ENCODE data around the gene PLEKHA5.
A peak's percentile ranks its signal among the peaks of the same experiment; 100 is the strongest.

The PLEKHA5 gene

DNA sequence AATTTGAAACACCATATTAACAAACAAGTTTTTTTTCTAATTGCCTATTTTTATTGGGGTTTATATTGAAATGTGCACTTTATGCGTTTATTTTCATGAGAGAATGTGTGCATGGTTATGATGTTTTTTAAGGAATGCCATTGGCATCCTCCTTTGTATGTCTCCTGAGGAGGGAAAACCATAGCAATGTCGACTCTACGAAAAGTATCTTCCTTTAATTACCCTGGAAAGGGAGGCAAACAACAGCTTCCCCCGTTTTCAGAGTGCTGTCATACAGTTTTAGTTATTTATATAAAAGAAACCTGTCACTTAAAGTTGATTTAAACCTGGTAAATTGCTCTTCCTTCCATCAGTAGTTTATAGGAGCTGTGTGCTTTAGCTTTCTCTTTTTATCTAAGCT, 117.4 kb downstream of the PLEKHA5 start:
- Histone ChIP-seq H3K9me3 (ENCODE audit: control insufficient read depth, insufficient read depth, low read length) (no peaks in the 10 kb centered on the region), H3K9ac (ENCODE audit: low read depth, low read length) (no peak overlapping the region), H3K36me3 (ENCODE audit: control insufficient read depth, insufficient read depth, low read length) (no peaks in the 10 kb centered on the region), H3K4me1 (ENCODE audit: control insufficient read depth, insufficient read depth, low read length) (no peaks in the 10 kb centered on the region), H3K4me3 (ENCODE audit: low read depth, low read length) (no peak overlapping the region), H3K27me3 (ENCODE audit: control insufficient read depth, insufficient read depth, low read length) (no peaks in the 10 kb centered on the region), H3K27ac (ENCODE audit: low read depth, low read length) (no peak overlapping the region)

DNA sequence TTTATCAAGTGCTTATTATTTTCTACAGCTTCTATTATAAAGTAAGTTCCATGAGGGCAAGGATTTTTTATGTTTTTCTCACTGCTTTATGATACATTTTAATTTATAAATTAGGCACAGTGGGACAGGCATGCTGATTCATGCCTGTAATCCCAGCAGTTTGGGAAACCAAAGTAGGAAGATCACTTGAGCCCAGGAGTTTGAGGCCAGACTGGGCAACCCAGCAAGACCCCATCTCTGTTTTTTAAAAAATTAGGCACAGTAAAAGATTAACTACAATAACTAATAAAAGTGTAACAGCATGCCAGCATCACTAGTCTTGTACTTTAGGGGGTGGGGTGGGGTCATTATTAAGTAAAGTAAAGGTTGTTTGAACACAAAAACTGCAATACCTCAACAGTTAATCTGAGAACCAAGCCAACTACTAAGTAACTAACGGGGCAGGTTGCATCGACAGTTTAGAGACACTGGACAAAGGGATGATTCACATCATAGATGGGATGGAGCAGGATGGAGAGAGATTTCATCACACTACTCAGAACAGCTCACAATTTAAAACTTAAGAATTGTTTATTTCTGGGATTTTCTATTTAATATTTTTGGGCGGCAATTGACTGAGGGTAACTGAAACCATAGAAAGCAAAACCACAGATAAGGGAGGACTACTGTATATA, 119.5 kb downstream of the PLEKHA5 start:
- Histone ChIP-seq H3K9me3 (ENCODE audit: control insufficient read depth, insufficient read depth, low read length) (no peaks in the 10 kb centered on the region), H3K9ac (ENCODE audit: low read depth, low read length) (no peak overlapping the region), H3K27ac (ENCODE audit: low read depth, low read length) (no peak overlapping the region), H3K27me3 (ENCODE audit: control insufficient read depth, insufficient read depth, low read length) (no peaks in the 10 kb centered on the region), H3K4me1 (ENCODE audit: control insufficient read depth, insufficient read depth, low read length) (no peaks in the 10 kb centered on the region), H3K36me3 (ENCODE audit: control insufficient read depth, insufficient read depth, low read length) (peaks cover 4% of the 10 kb centered on the region; the same call in 1 of the 2 replicates), H3K4me3 (ENCODE audit: low read depth, low read length) (no peak overlapping the region)

- no peaks in the 10 kb centered on the region for H3K9me3 ChIP-seq (ENCODE audit: control insufficient read depth, insufficient read depth, low read length)
- H3K27me3 ChIP-seq (ENCODE audit: control insufficient read depth, insufficient read depth, low read length), result no peaks in the 10 kb centered on the region
- H3K9ac ChIP-seq (ENCODE audit: low read depth, low read length), result no peak overlapping the region
- no peaks in the 10 kb centered on the region for H3K4me1 ChIP-seq (ENCODE audit: control insufficient read depth, insufficient read depth, low read length)
- no peak overlapping the region for H3K4me3 ChIP-seq (ENCODE audit: low read depth, low read length)
- H3K36me3 ChIP-seq (ENCODE audit: control insufficient read depth, insufficient read depth, low read length), result peaks cover 17% of the 10 kb centered on the region
- H3K27ac ChIP-seq (ENCODE audit: low read depth, low read length), result no peak overlapping the region
These were observed 122.1 kb downstream of the PLEKHA5 start for GRCh38 chr12:19251481-19252132.

DNA sequence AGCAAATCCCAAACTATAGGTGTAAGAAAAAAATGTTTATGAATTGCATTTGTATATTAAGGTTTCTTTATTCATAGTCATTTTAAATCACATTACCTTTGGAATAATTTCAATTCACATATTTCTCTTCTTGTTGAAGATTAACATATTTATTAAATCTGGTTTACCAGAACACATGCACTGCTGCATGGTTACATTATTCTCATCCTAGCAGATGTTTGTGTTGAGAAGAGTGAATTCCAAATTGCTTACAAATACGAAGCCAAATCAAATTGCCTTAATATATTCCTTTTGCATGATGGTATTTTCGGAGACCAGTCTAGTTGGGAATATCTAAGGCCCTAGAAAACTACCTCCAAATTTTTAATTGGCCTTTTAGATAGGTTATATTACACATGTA, 130.6 kb downstream of the PLEKHA5 start:
- no peak overlapping the region for H3K4me3 ChIP-seq (ENCODE audit: low read depth, low read length)
- no peaks in the 10 kb centered on the region for H3K9me3 ChIP-seq (ENCODE audit: control insufficient read depth, insufficient read depth, low read length)
- no peaks in the 10 kb centered on the region for H3K27me3 ChIP-seq (ENCODE audit: control insufficient read depth, insufficient read depth, low read length)
- peaks cover 14% of the 10 kb centered on the region for H3K4me1 ChIP-seq (ENCODE audit: control insufficient read depth, insufficient read depth, low read length)
- peaks cover 30% of the 10 kb centered on the region for H3K36me3 ChIP-seq (ENCODE audit: control insufficient read depth, insufficient read depth, low read length)
- no peak overlapping the region for H3K9ac ChIP-seq (ENCODE audit: low read depth, low read length)
- H3K27ac ChIP-seq (ENCODE audit: low read depth, low read length), result no peak overlapping the region

DNA sequence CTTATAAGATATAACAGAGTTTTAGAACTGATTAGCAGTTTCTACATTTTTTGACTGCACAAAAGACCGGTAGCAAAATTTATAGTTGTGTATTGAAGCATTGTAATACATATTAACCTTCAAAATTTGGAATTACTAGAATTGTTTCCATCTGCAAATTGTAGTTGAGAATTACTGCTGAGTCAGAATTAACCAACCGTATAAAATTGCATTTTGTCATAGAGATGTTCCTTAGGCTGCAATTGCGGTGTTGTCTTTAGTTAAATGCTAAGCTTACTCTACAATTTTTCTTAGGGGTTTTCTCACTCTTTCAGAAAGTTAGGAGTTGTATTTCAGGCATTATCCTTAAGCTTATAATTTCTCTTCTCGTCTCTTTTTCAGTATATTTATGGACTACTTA, 132.2 kb downstream of the PLEKHA5 start:
- no peaks in the 10 kb centered on the region for H3K9me3 ChIP-seq (ENCODE audit: control insufficient read depth, insufficient read depth, low read length)
- H3K9ac ChIP-seq (ENCODE audit: low read depth, low read length), result no peak overlapping the region
- H3K4me3 ChIP-seq (ENCODE audit: low read depth, low read length), result no peak overlapping the region
- H3K36me3 ChIP-seq (ENCODE audit: control insufficient read depth, insufficient read depth, low read length), result peaks cover 36% of the 10 kb centered on the region
- H3K27me3 ChIP-seq (ENCODE audit: control insufficient read depth, insufficient read depth, low read length), result no peaks in the 10 kb centered on the region
- no peak overlapping the region for H3K27ac ChIP-seq (ENCODE audit: low read depth, low read length)
- peaks cover 14% of the 10 kb centered on the region for H3K4me1 ChIP-seq (ENCODE audit: control insufficient read depth, insufficient read depth, low read length)

DNA sequence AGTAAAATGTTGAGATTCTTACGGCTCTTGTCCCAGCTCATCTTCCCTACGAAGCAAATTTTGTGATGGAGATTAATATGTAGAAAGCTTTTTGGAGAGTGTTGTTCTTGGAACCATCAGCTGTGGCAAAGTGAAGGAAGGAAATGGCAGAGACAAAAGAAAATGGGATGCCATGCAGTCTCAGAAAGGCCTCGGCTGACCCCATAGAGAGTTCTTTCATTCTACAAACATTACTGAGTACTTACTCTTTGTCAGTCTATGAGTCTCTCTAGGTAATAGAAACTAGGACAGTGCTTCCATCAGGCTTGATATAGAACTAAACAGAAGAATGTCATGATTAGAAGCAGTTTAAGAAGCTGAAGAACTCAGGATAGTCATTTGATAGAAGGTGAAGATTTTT, 134.1 kb downstream of the PLEKHA5 start:
- Histone ChIP-seq H3K4me3 (ENCODE audit: low read depth, low read length) (no peak overlapping the region; the same call in 1 of the 2 replicates), H3K27ac (ENCODE audit: low read depth, low read length) (peak overlapping the region; percentile 86), H3K9me3 (ENCODE audit: control insufficient read depth, insufficient read depth, low read length) (no peaks in the 10 kb centered on the region), H3K27me3 (ENCODE audit: control insufficient read depth, insufficient read depth, low read length) (no peaks in the 10 kb centered on the region), H3K36me3 (ENCODE audit: control insufficient read depth, insufficient read depth, low read length) (peaks cover 40% of the 10 kb centered on the region), H3K9ac (ENCODE audit: low read depth, low read length) (no peak overlapping the region), H3K4me1 (ENCODE audit: control insufficient read depth, insufficient read depth, low read length) (peaks cover 14% of the 10 kb centered on the region)

DNA sequence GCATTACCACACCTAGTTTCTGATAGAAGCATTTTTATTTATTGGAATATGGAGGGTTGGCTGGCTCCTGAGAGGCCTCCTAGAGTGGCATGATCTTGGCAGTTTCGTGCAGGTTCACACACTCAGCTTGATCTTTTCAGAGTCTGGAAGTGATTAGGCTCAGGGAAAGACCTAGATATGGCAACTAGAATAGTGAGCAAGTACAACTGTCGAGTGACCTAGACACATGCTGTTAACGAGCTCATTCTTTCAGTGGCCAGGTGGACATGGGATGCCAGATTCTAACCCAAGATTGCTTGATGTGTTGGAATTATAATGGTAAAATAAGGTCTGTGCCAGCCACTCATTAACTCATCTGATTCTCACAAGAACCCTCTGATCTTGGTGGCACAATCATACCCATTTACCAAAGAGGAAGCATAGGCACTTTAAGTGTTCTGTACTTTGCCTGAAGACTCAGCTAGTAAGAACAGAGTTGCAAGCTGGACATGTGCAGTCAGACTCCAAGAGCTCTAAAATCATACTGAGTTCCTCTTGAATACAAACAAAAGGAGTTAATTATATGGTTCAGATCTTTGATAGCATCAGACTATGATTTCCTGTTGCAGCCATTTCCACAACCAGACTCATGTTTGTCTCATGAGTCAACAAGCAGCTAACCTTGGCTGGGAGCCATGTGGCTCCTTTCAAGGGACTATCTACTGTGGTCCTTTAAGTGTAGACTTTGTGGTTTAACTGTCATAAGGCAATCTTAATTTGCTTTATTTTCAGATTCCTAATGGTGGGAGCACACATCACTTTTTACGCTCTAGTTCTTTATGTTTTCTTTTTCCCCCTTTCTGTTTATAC, 144.2 kb downstream of the PLEKHA5 start:
- Histone ChIP-seq H3K9me3 (ENCODE audit: control insufficient read depth, insufficient read depth, low read length) (no peaks in the 10 kb centered on the region), H3K4me3 (ENCODE audit: low read depth, low read length) (no peak overlapping the region), H3K4me1 (ENCODE audit: control insufficient read depth, insufficient read depth, low read length) (no peaks in the 10 kb centered on the region), H3K27ac (ENCODE audit: low read depth, low read length) (no peak overlapping the region), H3K27me3 (ENCODE audit: control insufficient read depth, insufficient read depth, low read length) (no peaks in the 10 kb centered on the region), H3K9ac (ENCODE audit: low read depth, low read length) (no peak overlapping the region), H3K36me3 (ENCODE audit: control insufficient read depth, insufficient read depth, low read length) (peaks cover 78% of the 10 kb centered on the region)

DNA sequence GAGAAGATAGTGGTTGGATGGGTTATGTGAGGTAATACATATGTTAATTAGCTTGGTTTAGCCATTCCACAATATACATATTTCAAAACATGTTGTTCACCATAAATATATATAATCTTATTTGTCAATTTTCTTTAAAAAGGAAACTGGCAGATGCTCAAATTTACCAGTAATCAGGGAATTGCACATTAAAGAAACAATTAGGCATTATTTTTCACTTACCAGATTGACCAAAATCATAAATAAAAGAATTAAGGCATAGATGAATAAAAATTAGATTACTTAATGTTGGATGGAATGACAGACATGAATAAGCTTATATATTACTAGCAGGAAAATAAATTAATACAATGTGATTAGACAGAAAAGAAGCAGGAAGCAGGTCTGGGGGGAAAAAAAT, 147.2 kb downstream of the PLEKHA5 start:
- Histone ChIP-seq H3K36me3 (ENCODE audit: control insufficient read depth, insufficient read depth, low read length) (peaks cover 63% of the 10 kb centered on the region), H3K9me3 (ENCODE audit: control insufficient read depth, insufficient read depth, low read length) (no peaks in the 10 kb centered on the region), H3K4me3 (ENCODE audit: low read depth, low read length) (no peak overlapping the region), H3K4me1 (ENCODE audit: control insufficient read depth, insufficient read depth, low read length) (no peaks in the 10 kb centered on the region), H3K27ac (ENCODE audit: low read depth, low read length) (no peak overlapping the region), H3K9ac (ENCODE audit: low read depth, low read length) (no peak overlapping the region), H3K27me3 (ENCODE audit: control insufficient read depth, insufficient read depth, low read length) (no peaks in the 10 kb centered on the region)

- Histone ChIP-seq H3K9ac (ENCODE audit: low read depth, low read length) (no peak overlapping the region), H3K27ac (ENCODE audit: low read depth, low read length) (no peak overlapping the region), H3K4me3 (ENCODE audit: low read depth, low read length) (no peak overlapping the region), H3K36me3 (ENCODE audit: control insufficient read depth, insufficient read depth, low read length) (peaks cover 60% of the 10 kb centered on the region), H3K27me3 (ENCODE audit: control insufficient read depth, insufficient read depth, low read length) (no peaks in the 10 kb centered on the region), H3K9me3 (ENCODE audit: control insufficient read depth, insufficient read depth, low read length) (no peaks in the 10 kb centered on the region), H3K4me1 (ENCODE audit: control insufficient read depth, insufficient read depth, low read length) (no peaks in the 10 kb centered on the region)
These were observed 148.2 kb downstream of the PLEKHA5 start for GRCh38 chr12:19277711-19278110.

GRCh38 chr12:19278407-19278806, 148.9 kb downstream of the PLEKHA5 start:
- Histone ChIP-seq H3K9me3 (ENCODE audit: control insufficient read depth, insufficient read depth, low read length) (no peaks in the 10 kb centered on the region), H3K9ac (ENCODE audit: low read depth, low read length) (no peak overlapping the region), H3K27ac (ENCODE audit: low read depth, low read length) (no peak overlapping the region), H3K4me1 (ENCODE audit: control insufficient read depth, insufficient read depth, low read length) (no peaks in the 10 kb centered on the region), H3K27me3 (ENCODE audit: control insufficient read depth, insufficient read depth, low read length) (no peaks in the 10 kb centered on the region), H3K36me3 (ENCODE audit: control insufficient read depth, insufficient read depth, low read length) (peaks cover 57% of the 10 kb centered on the region), H3K4me3 (ENCODE audit: low read depth, low read length) (no peak overlapping the region)

All from HUES48 (cell line).